Measurements from ENCODE around the gene SPTBN5.

GRCh38 chr15:41885321-41885720 lies 8.5 kb downstream of the SPTBN5 start:
- no peak for TF ChIP-seq POLR2AphosphoS5 (IDR thresholded peaks at IDR 0.05; ENCODE audit: borderline replicate concordance, low read depth, low read length)
- no peak for TF ChIP-seq EZH2 (IDR thresholded peaks at IDR 0.05)
